Fibroblast of skin of scalp (primary cell): Measurements from ENCODE around the gene TMEM132A.
A peak's percentile ranks its signal among the peaks of the same experiment; 100 is the strongest.
"Not testable (repeated sequence)": the region's sequence is repeated elsewhere in the genome, so short reads cannot be mapped to it uniquely, and the experiment has no call there.

Experiments used
- DNase-seq: peaks from one replicate; pipeline ENCODE4 v3.0.0-alpha.2; 2013

Gene TMEM132A

GRCh38 chr11:60960405-60960804 is 36.1 kb downstream of the TMEM132A start:
- DNase-seq = peak; percentile 56

DNA sequence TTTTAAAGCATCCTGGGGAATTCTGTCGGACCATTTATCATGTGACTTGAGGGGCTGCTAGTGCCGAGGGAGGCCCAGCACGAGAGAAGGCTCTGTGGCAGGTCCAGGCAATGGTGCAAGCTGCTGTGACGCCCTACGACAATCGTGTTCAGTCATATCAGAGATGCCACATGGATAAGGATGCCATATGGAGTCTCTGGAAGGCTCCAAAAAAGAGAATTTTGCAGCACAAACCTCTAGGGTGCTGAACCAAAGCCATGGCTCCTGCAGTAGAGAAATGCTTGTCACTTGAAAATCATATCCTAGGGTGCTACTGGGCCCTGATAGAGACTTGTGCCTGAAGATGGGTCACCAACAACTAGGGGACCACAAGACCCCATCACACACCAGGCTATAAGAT is 40.5 kb downstream of the TMEM132A start:
- DNase-seq = no peak

GRCh38 chr11:60966890-60967289 is 42.6 kb downstream of the TMEM132A start:
- no peak for DNase-seq

DNA sequence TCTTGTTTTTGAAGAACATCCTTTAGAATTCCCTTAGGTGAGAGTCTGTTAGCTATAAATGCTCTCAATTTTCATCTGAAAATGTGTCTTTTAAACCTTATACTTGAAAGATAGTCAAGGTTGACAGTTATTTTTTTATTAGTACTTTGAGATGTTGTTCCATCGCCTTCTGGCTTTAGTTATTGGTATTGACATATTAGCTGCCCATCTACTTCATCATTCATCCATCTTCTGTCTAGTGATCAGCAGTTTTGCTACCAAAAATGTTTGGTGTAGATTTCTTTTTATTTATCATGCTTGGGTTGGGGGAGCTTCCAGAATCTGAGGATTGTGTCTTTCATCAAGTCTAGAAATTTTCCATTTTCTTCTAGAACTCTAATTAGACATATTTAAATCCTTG is 44.0 kb downstream of the TMEM132A start:
- DNase-seq = no peak

GRCh38 chr11:60970369-60970774 is 46.1 kb downstream of the TMEM132A start:
- DNase-seq = peak; percentile 43

- DNase-seq = no peak
Measured at GRCh38 chr11:60970890-60971289, 46.6 kb downstream of the TMEM132A start.

GRCh38 chr11:60971520-60971919 is 47.3 kb downstream of the TMEM132A start, which contains the start of gene CD6:
Gene CD6 (plus strand): TSS chr11:60971680. CDS start chr11:60971866, 186 bp downstream.
- DNase-seq = no peak

- DNase-seq = no peak
Measured at GRCh38 chr11:60972182-60973030, 48.1 kb downstream of the TMEM132A start.

GRCh38 chr11:60973699-60974098 is 49.4 kb downstream of the TMEM132A start:
- DNase-seq = no peak

GRCh38 chr11:60974316-60974715 is 50.1 kb downstream of the TMEM132A start:
- not testable (repeated sequence) for DNase-seq

- no peak for DNase-seq
Measured at GRCh38 chr11:60974726-60975125, 50.5 kb downstream of the TMEM132A start.

DNA sequence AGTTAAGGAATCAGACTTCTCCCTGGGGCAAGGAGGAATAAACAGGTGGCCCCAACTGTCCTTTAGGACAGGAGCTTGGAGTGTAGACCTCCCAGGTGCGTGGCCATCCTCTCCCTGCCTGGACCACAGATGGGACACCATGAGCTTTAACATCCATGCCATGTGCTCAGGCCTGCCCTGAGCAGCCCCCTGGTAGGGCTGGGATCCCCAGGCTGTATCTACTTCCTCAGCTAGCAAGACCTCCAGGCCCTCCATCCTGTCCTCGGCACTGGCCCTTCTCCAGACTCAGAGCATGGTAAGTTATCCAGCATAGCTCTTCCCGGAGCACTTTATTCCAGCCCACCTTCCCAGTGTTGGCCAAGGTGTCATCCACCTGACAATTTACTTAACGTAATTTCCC is 53.0 kb downstream of the TMEM132A start:
- no peak for DNase-seq

- no peak for DNase-seq
Measured at GRCh38 chr11:60977836-60978235, 53.6 kb downstream of the TMEM132A start.

DNA sequence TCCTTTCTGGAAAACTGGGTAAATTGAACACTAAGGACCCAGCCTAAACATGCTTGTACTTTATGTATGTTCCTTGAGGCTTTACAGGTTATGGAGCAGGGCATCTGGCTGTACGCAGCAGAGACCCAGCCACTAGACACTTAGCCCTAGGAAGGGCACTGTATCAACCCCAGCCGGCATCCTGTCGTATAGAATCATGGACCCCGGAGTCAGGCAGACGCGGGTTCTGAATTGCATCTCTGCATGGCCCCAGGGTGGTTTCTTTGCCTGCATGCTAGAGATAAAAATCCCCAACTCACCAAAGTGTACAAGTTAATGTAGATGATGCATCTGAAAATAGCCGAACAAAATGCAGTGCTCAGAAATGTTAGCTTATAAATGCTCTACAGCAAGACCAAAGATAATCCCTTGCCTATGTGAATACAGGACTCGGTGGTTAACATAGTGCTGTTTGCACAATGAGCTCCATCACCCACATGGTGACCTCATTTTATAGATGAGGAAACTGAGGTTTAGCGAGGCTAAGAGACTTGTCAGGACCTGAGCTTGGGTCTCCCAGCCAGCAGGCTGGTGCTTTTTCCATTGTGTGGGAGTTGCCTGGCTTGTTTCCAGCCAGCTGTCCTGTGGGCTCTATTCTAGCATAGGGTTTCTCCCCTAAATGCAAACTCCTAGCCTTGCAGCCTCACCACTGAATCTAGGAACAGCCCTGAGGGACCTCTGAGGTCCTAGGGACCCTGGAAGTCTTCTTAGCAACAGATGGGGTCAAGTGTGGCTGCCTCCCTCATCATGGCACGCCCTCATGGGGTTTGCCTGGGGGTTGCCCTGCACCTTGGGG is 54.5 kb downstream of the TMEM132A start:
- DNase-seq = no peak

DNA sequence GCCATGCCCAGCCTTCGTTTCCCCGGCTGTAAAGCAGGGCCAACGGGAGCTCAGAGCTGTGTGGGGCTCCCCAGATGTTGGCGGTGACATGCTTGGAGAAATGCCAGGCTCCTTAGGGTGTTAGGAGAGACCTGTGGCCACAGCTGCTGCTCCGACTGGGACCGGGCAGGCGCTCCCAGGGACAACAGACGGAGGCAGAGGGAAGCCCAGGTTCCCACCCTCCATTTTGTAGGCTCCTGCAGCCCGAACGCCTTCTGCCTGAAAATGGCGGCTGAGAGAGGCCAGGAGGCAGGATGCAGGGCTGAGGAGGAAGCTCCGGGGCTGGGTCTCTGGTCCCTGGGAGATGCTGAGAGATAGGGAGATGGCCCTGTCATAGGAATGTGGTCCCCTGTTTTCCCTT is 57.3 kb downstream of the TMEM132A start:
- no peak for DNase-seq

DNA sequence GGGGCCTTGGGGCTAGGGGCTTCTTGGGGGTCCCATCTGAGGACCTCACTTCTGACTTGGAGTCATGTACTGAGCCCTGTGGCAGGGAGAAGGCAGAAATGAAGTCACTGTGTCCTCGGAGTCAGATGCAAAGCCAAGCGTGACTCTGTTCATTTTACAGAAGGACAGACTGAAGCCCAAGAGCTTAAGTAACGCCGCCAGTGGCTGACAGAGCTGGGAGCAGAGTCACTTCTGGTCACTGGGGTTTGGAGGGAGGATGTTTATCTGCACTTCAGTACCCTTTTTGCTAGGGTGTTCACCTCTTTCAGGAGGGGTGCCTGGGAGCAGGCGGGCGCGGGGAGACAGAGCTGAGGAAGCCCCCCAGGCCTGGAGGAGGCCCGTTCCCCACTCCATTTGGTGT is 57.9 kb downstream of the TMEM132A start:
- no peak for DNase-seq

DNA sequence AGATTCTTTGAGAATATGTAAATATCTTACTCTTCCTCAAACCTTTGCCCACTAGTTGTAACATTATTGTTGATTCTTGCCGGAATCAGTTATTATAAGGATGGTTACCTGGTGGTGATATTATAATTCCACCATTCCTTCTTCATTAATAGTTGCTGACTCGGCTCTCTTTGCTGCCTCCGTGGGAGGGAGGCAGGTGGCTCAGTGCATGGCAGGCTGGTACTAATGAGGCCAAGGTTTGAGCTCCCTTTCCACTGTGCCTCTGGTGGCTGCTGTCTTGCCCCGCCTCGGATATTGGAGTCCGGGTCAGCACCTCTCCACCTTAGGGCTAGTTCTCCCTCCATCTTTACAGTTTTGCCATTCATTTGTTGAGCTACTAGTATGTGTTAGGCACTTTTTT is 59.9 kb downstream of the TMEM132A start:
- no peak for DNase-seq

DNA sequence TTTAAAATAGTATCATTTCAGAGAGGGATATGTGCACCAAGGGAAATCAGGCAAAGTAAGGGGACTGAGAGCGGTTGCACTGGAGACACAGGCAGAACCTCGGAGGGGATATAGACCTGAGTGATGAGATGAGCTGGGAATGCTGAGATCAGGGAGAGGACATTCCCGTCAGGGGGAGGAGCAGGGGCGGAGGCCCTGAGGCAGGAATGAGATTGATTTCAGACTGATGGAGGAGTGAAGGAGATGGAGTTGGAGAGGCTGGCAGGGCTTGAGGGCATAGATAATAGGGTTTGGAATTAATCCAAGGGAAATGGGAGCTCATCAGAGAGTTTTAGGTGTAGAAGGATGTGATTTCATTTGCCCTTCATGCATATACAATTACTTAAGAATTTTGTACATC is 60.4 kb downstream of the TMEM132A start:
- no peak for DNase-seq

GRCh38 chr11:60985501-60985900 is 61.2 kb downstream of the TMEM132A start:
- DNase-seq = no peak

DNA sequence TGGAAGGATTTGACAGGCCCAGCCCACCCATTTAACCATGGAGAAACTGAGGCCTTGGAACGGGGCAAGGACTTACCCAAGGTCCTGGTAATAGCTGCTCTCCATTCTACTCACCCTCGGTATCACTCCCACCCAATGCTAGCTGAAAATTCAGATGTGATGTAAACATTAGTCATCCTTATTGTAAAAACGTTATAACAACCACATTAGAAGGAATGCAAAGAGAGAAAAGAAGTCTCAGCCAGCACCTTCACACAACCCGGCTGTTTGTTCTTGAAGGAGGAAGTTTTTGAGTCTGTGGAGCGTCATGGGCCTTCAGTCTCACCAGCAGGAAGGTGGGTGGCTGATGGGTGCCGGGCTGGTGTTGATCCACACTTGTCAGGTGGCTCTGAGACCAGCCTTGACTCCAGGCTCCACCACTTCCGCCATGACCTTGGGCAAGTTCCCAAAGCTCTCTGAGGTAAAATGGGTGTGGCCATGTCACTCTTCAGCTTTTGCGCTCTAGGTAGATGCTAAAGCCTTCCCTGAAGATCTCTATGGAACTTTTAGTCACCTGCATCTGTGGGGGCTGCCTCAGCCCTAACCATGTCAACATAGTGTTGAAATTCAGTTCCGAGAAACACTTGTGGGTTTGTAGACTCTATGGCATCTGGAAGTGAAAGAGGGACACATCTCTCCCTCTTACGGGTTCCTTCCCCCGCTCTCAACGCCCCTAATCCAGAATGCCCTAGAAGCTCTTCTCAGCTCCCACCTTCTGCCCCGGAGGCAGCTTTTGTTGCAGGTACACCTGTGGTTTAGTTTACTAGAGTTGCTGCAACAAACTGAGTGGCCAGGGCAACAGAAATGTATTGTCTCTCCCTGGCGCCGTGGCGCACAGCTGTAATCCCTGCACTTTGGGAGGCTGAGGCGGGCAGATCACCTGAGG is 62.0 kb downstream of the TMEM132A start:
- DNase-seq = peak; percentile 34
